OCI-LY1 (cell line): ENCODE results near the gene SLC6A18.

Experiments used
- EZH2 ChIP-seq: fragments of 200-600 bp; sonication (generic), shearing (Covaris generic); IDR thresholded peaks from 2 replicates; pipeline ENCODE4 v1.8.0; 2017; ENCODE audit warnings: borderline replicate concordance, mixed run types, mild to moderate bottlenecking, antibody characterized with exemption, low read length, moderate library complexity, mixed read lengths
- TF ChIP-seq, protein P1 (sequence below): fragments of 200-600 bp; sonication (generic), shearing (Covaris generic); IDR thresholded peaks from 2 replicates; pipeline ENCODE4 v1.5.1; 2017; ENCODE audit warnings: mild to moderate bottlenecking, antibody characterized with exemption, low read length, moderate library complexity, mixed read lengths

DNA sequence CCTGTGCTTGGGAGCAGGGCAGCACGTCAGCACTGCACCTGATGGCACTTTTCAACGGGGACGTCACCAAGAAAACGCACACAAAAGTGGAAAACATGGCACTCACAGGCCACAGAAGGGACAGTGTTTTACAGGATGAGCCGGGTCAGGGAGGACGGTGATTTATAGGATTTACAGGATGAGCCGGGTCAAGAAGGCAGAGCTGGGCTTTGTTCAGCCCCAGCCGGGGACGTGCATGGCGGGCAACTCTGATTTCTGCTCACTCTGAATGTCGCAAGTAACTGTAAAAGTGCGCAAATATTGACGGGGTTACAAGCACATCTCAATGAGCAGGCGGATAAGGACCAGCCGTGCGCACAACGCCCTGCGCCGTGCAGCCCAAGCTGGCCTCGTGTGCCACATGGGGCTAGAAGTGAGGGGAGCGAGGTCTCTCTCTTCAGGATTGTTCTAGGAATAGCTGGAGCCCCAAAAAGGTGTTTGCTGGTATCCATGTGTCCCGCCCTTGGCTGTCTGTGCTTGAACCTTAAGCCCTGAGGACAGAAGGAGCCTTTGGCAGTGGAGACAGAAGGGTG is 16.4 kb downstream of the SLC6A18 start:
- TF ChIP-seq EZH2 = no peak
- TF ChIP-seq, protein P1, sequence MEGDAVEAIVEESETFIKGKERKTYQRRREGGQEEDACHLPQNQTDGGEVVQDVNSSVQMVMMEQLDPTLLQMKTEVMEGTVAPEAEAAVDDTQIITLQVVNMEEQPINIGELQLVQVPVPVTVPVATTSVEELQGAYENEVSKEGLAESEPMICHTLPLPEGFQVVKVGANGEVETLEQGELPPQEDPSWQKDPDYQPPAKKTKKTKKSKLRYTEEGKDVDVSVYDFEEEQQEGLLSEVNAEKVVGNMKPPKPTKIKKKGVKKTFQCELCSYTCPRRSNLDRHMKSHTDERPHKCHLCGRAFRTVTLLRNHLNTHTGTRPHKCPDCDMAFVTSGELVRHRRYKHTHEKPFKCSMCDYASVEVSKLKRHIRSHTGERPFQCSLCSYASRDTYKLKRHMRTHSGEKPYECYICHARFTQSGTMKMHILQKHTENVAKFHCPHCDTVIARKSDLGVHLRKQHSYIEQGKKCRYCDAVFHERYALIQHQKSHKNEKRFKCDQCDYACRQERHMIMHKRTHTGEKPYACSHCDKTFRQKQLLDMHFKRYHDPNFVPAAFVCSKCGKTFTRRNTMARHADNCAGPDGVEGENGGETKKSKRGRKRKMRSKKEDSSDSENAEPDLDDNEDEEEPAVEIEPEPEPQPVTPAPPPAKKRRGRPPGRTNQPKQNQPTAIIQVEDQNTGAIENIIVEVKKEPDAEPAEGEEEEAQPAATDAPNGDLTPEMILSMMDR = no peak
